GM21390 (cell line): ENCODE results near the gene EHD3.

Source experiments
- ATAC-seq: cut with Tn5 transposase; IDR thresholded peaks from one replicate; pipeline ENCODE4 v1.9.1; 2021; ENCODE audit not compliant: unreplicated experiment

EHD3 gene

GRCh38 chr2:31233741-31234682, at the start of gene EHD3:
Gene EHD3, plus strand, starts transcription at chr2:31234152. Its CDS starts 470 bp downstream, at chr2:31234622.
- ATAC-seq, result peak; percentile 97

- ATAC-seq, result no peak
Measured at GRCh38 chr2:31187166-31187565, 46.8 kb upstream of the EHD3 start.

GRCh38 chr2:31188131-31188530, 45.8 kb upstream of the EHD3 start:
- no peak for ATAC-seq

- no peak for ATAC-seq
Measured at GRCh38 chr2:31189141-31189540, 44.8 kb upstream of the EHD3 start.

- no peak for ATAC-seq
Measured at GRCh38 chr2:31190188-31190587, 43.8 kb upstream of the EHD3 start.

GRCh38 chr2:31191931-31192330, 42.0 kb upstream of the EHD3 start:
- no peak for ATAC-seq

- no peak for ATAC-seq
Measured at GRCh38 chr2:31192396-31192795, 41.6 kb upstream of the EHD3 start.

GRCh38 chr2:31192851-31193392, 41.0 kb upstream of the EHD3 start:
- ATAC-seq, result no peak

GRCh38 chr2:31193806-31194205, 40.1 kb upstream of the EHD3 start:
- no peak for ATAC-seq

- ATAC-seq, result no peak
Measured at GRCh38 chr2:31196622-31197021, 37.3 kb upstream of the EHD3 start.

- ATAC-seq, result no peak
Measured at GRCh38 chr2:31197166-31197565, 36.8 kb upstream of the EHD3 start.

GRCh38 chr2:31197669-31198068, 36.3 kb upstream of the EHD3 start:
- ATAC-seq, result no peak

- ATAC-seq, result no peak
Measured at GRCh38 chr2:31199206-31199605, 34.7 kb upstream of the EHD3 start.

- ATAC-seq, result no peak
Measured at GRCh38 chr2:31200972-31201371, 33.0 kb upstream of the EHD3 start.

GRCh38 chr2:31202041-31202440, 31.9 kb upstream of the EHD3 start:
- ATAC-seq, result no peak

- no peak for ATAC-seq
Measured at GRCh38 chr2:31202833-31203232, 31.1 kb upstream of the EHD3 start.

GRCh38 chr2:31203916-31204315, 30.0 kb upstream of the EHD3 start:
- ATAC-seq, result no peak

- no peak for ATAC-seq
Measured at GRCh38 chr2:31204783-31205182, 29.2 kb upstream of the EHD3 start.

GRCh38 chr2:31205186-31205585, 28.8 kb upstream of the EHD3 start:
- ATAC-seq, result no peak

GRCh38 chr2:31205613-31206012, 28.3 kb upstream of the EHD3 start:
- ATAC-seq, result no peak

- ATAC-seq, result peak; percentile 53
Measured at GRCh38 chr2:31207790-31208189, 26.2 kb upstream of the EHD3 start.

- ATAC-seq, result peak; percentile 10
Measured at GRCh38 chr2:31208240-31208639, 25.7 kb upstream of the EHD3 start.
